Hematopoietic multipotent progenitor cell treated with erythropoietin and hydrocortisone succinate and interleukin-3 and kit ligand, for 17 days (in vitro differentiated cells): Measurements from ENCODE around the gene SELL.
"Not testable (repeated sequence)": the region's sequence is repeated elsewhere in the genome, so short reads cannot be mapped to it uniquely, and the experiment has no call there.

Experiments used
- DNase-seq: peaks from one replicate; pipeline ENCODE4 v3.0.0-alpha.2; 2015; ENCODE audit warnings: low spot score

The SELL gene

GRCh38 chr1:169711469-169712308 lies at the start of gene SELL:
Gene SELL, minus strand, starts transcription at chr1:169711620. Its CDS starts 122 bp downstream, at chr1:169711498.
- peak; percentile 14 for DNase-seq

GRCh38 chr1:169759038-169759437 lies 47.6 kb upstream of the SELL start:
- DNase-seq = no peak

GRCh38 chr1:169753549-169753948 lies 42.1 kb upstream of the SELL start:
- DNase-seq = no peak

- no peak for DNase-seq
Observed at GRCh38 chr1:169750041-169750440, 38.6 kb upstream of the SELL start.

DNA sequence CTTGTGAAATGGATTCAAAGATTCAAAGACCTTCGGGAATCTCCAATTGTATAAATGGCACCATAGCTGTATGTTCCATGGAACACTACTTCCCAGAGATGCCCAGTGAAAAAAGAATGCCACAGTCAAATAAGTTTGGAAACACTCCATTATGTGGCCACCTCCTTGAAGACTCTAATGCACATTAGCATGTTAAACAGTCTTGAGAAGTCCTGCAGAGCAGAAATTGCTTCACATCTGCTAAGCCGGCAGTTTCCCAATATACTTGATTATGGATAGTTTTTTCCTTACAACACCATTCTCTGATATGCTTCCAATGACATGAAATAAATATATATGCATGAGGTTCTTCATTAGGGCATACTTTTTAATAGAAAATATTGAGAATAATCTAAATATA lies 35.1 kb upstream of the SELL start:
- no peak for DNase-seq

DNA sequence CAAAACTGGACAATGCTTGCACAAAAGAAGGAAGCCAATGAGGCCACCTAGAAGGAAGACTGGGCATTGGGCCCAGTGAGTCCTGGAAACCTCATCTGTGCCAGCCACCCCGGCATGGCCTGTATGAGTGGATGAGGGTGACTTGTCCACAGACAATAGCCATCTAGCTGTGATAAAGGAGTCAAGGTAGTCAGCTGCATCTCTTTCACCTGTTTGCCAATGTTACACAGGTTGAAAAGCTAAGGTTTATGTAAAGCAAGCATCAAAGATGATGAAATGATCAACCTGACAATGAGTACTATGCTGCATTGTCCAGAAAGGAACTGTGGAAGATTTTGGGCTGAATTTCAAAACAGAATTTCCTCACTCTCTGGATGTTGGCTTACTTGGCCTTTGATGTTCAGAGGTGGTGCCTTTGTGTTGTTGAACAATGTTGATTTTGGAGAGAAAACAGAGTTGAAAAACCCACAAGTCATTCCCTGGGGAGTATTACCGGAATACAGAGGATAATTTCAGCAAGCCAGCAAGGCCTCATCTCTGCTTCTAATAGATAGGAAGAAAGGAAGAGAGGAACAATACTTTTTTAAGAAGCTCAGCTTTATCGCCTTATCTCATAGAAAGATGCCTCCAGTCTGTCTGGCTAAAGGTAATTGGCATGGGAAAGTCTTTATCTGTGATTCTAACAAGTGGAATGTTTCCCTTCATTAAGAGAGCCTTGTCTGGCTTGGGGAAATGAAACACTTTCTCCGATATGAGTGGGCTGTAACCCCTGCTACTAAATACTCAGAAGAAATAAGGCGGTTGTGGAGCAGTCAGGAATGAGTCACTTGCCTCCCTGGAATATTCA lies 33.8 kb upstream of the SELL start:
- DNase-seq = no peak

DNA sequence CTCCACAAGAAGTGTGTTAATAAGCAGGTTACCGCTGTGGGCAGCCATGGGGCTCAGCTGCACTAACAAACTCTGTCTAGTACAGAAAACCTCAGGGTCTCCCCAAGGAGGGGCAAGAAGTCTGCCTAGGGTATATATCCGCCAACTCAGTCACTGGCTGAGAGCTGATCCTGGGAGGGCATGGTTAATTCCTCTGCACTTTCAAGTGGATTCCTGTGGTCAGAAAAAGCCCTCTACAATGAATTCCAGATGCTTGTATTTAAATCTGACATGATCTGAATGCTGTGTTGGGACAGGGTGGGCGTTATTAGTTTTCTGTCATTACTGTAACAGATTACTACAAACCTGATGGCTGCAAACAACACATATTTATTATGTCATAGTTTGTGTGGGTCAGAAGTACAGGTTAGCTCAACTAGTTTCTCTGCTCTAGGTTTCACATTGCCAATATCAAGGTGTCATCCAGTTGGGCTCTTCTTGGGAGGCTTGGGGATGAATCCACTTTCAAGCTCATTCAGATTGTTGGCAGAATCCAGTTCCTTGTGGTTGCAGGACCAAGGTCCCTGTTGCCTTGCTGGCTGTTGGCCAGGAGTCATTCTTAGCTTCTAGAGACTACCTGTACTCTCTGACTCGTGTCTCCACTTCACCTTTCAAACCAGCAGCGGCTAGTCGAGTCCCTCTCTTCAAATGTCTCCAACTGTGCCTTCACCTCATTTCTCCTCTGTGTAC lies 30.4 kb upstream of the SELL start:
- DNase-seq = no peak

GRCh38 chr1:169739980-169740379 lies 28.6 kb upstream of the SELL start:
- DNase-seq = no peak

- DNase-seq = no peak
Observed at GRCh38 chr1:169733924-169734323, 22.5 kb upstream of the SELL start, which contains the start of gene SELE. Gene SELE, minus strand, starts transcription at chr1:169734079. Its CDS starts 467 bp downstream, at chr1:169733612.

DNA sequence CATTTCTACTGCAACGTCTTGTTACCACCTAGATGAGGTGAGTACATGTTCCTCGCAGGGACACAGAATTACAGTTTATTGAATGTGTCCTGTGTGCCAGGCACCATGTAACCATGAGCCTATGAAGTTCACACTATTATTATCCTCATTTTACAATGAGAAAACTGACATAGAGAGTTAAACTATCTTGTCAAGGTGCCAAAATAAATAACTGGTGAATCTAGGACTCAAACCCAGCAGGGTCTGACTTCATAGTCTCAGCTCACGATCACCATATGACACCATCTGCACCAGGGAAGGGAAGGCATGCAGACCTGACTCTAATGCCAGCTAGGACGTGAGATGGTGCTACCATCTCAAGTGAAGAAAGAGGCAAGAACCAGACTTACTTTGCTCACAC lies 20.0 kb upstream of the SELL start:
- no peak for DNase-seq

- DNase-seq = no peak
Observed at GRCh38 chr1:169729991-169730390, 18.6 kb upstream of the SELL start.

- no peak for DNase-seq
Observed at GRCh38 chr1:169727307-169727706, 15.9 kb upstream of the SELL start.

GRCh38 chr1:169726851-169727250 lies 15.4 kb upstream of the SELL start:
- no peak for DNase-seq

DNA sequence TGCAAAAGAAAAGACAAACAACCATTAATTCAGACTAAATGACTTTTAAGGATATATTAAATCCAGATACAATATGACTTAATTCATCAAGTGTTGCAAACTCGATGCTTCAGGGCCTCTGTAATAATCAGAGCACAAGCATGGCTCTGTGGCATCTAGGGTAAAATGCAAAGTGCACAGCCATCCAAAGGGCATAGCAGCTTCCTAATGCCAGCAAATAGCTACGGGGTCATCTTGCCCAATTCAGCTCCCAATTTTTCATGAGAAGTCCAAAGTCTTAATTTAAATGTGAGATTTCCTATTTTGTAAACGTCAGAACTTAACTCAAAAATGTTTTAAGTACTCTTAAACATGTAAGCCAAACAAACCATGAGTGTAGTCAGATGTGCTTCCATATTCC lies 14.5 kb upstream of the SELL start:
- DNase-seq = no peak

GRCh38 chr1:169724168-169724567 lies 12.7 kb upstream of the SELL start:
- no peak for DNase-seq

DNA sequence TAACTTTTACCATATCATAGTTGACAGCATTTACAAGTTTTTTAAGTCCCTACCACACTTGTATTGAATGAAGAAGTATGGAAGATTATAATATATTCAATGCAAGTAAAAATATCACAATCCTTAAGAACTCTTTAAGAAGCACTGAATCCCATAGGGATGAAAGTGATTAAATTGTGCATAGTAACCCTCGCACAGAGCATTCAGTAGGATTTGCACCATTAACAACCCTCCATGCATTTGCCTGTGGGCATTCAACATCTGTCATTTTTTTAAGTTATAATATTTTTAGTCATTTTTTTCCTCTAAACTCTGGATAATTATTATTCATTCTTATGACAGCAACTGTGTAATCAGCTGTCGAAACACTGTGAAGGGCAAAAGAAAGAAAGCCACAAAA lies 12.3 kb upstream of the SELL start:
- no peak for DNase-seq

DNA sequence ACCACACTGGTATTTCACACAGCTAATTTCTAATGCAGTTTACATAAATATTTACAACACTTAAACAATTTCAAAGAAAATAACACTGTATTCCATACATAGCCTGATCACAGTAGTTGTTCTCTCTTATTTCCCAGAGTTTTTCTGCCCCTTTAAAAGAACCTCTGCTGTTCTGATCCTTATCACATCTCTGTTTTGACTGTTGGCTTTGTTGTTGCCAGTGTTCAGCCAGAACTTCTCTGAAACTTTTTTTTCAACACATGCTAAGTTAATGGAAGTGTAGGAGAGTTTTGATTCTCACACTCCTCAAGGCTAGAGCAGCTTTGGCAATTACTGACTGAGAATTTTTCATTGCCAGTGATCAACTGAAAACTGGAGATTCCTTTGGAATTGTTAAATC lies 11.4 kb upstream of the SELL start:
- DNase-seq = no peak

DNA sequence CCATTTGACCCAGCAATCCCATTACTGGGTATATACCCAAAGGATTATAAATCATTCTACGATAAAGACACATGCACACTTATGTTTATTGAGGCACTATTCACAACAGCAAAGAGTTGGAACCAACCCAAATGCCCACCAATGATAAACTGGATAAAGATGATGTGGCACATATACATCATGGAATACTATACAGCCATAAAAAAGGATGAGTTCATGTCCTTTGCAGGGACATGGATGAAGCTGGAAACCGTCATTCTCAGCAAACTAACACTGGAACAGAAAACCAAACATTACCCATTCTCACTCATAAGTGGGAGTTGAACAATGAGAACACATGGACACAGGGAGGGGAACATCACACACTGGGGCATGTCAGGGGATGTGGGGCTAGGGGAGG lies 3.7 kb upstream of the SELL start:
- not testable (repeated sequence) for DNase-seq

DNA sequence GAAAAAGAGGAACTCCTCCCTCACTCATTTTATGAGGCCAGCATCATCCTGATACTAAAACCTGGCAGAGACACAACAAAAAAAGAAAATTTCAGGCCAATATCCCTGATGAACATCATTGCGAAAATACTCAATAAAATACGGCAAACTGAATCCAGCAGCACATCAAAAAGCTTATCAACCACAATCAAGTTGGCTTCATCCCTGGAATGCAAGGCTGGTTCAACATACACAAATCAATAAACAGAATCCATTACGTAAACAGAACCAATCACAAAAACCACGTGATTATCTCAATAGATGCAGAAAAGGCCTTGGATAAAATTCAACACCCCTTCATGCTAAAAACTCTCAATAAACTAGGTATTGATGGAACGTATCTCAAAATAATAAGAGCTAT lies 1.7 kb upstream of the SELL start:
- not testable (repeated sequence) for DNase-seq

DNA sequence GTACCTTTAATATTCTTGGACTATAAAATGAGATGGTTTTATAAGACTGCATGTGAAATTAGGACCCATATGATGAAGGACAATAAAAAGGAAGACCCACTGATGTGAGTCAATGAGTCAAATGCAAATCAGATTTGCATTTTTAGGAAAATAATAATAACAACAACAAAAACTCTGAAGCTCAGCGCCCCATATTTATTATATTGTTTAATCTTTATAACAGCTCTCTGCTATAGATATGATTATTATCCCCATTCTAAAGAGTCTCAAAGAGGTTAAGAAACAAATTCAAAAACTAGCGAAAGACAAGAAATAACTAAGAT lies 850 bp upstream of the SELL start:
- no peak for DNase-seq

DNA sequence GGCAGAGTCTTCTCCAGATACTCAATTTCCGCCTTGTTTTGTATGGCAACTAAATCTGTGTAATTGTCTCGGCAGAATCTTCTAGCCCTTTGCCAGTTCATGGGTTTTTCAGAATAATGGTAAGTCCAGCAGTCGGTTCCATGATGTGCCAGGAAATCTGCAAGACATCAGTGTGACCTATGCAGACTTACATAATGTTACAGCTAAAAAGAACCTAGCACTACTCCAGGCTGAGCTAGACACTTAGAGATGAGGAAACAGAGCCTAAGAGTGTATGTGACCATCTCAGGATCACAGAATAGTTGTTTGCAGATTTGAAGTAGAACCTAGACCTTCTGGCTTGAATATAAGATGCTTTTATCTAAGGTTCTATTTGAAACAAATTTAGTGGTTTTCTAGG lies 2.8 kb downstream of the SELL start:
- DNase-seq = no peak

DNA sequence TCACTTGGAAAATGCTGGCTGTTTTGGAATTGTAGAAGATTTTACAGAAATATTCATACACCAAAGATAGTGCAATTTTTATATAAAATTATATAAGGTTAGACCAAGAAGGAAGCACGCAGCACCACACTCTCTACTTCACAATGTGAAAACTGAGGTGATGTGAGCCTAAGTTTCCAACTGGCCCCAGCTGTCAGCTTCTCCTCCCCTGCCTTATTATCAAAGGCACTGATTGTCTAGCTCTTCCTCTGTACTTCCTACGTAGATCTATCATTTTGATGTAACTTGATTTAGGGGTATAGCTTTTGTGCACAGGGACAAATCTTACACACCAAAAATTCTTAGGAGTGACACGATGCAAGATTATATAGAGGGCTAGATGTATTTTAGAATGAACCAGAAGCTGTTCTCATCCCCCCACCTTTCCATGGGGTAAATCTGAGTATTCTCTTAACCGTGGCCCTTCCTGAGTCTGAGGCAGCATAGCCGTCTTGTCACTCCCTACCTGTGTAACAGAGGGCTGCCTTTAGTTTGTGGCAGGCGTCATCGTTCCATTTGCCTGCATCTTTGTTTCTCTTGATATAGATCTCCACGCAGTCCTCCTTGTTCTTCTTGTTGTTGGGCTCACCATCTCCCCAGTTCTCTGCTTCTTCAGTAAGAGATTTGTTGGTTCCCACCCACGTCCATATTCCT lies 3.4 kb downstream of the SELL start:
- no peak for DNase-seq
